ENCODE results near the gene FUT6.
"Not testable (repeated sequence)": the region's sequence is repeated elsewhere in the genome, so short reads cannot be mapped to it uniquely, and the experiment has no call there.

Gene FUT6

GRCh38 chr19:5850743-5851293 lies 11.3 kb upstream of the FUT6 start:
- TF ChIP-seq EZH2phosphoT487 (IDR thresholded peaks at IDR 0.05; ENCODE audit: low read length) (no peak), CTCF (IDR thresholded peaks at IDR 0.05; ENCODE audit: low read length) (no peak), EZH2 (optimal IDR thresholded peaks at IDR 0.05; ENCODE audit: low read depth, low read length) (no peak)
- Histone ChIP-seq H3K36me3 (replicated peaks; ENCODE audit: insufficient read depth, low read length) (no peaks in the 10 kb centered on the region), H2AFZ (ENCODE audit: low read length) (no peak overlapping the region), H3K27ac (ENCODE audit: low read length) (no peak overlapping the region), H3K9ac (ENCODE audit: low read length) (no peak overlapping the region), H3K4me3 (ENCODE audit: low read length) (no peak overlapping the region), H3K9me3 (replicated peaks; ENCODE audit: insufficient read depth, low read length) (no peaks in the 10 kb centered on the region), H3K9me2 (replicated peaks; ENCODE audit: insufficient read depth, low read length) (no peaks in the 10 kb centered on the region), H3K4me2 (ENCODE audit: low read depth, low read length) (no peak overlapping the region), H3K79me2 (ENCODE audit: low read length) (no peaks in the 10 kb centered on the region), H3K4me1 (ENCODE audit: low read length) (no peaks in the 10 kb centered on the region), H3K27me3 (replicated peaks; ENCODE audit: insufficient read depth, low read length) (peaks cover 94% of the 10 kb centered on the region), H4K20me1 (ENCODE audit: insufficient read depth, low read length) (no peaks in the 10 kb centered on the region), H3F3A (ENCODE audit: insufficient read depth, low read length) (no peaks in the 10 kb centered on the region)
- DNase-seq: no peak

- Histone ChIP-seq H3K9me3 (replicated peaks; ENCODE audit: insufficient read depth, low read length) (no peaks in the 10 kb centered on the region), H3K79me2 (ENCODE audit: low read length) (no peaks in the 10 kb centered on the region), H3K4me2 (ENCODE audit: low read depth, low read length) (no peak overlapping the region), H4K20me1 (ENCODE audit: insufficient read depth, low read length) (no peaks in the 10 kb centered on the region), H3K4me1 (ENCODE audit: low read length) (no peaks in the 10 kb centered on the region), H3K27ac (ENCODE audit: low read length) (no peak overlapping the region), H2AFZ (ENCODE audit: low read length) (no peak overlapping the region), H3K4me3 (ENCODE audit: low read length) (no peak overlapping the region), H3F3A (ENCODE audit: insufficient read depth, low read length) (no peaks in the 10 kb centered on the region), H3K9me2 (replicated peaks; ENCODE audit: insufficient read depth, low read length) (no peaks in the 10 kb centered on the region), H3K27me3 (replicated peaks; ENCODE audit: insufficient read depth, low read length) (peaks cover 93% of the 10 kb centered on the region), H3K36me3 (replicated peaks; ENCODE audit: insufficient read depth, low read length) (no peaks in the 10 kb centered on the region), H3K9ac (ENCODE audit: low read length) (no peak overlapping the region)
- DNase-seq: no peak
- TF ChIP-seq CTCF (IDR thresholded peaks at IDR 0.05; ENCODE audit: low read length) (no peak), EZH2phosphoT487 (IDR thresholded peaks at IDR 0.05; ENCODE audit: low read length) (no peak), EZH2 (optimal IDR thresholded peaks at IDR 0.05; ENCODE audit: low read depth, low read length) (no peak)
Measured at GRCh38 chr19:5850189-5850588, 10.7 kb upstream of the FUT6 start.

DNA sequence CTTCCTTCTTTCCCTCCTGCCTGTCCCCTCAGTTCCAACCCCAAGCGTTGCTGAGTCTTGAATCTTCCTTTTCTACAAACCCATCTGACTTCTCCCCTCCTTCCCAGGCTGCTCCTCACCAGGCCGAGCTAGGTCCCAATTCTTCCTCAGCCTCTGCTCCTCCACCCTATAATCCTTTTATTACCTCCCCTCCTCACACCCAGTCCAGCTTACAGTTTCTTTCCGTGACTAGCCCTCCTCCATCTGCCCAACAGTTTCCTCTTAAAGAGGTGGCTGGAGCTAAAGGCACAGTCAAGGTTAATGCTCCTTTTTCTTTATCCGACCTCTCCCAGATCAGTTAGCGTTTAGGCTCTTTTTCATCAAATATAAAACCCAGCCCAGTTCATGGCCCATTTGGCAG lies 9.1 kb upstream of the FUT6 start:
- not testable (repeated sequence) for H3K4me2 ChIP-seq (ENCODE audit: low read depth, low read length); H3K4me1 ChIP-seq (ENCODE audit: low read length); H3K4me3 ChIP-seq (ENCODE audit: low read length); H3K36me3 ChIP-seq (replicated peaks; ENCODE audit: insufficient read depth, low read length); DNase-seq; H3K9ac ChIP-seq (ENCODE audit: low read length); H3K27ac ChIP-seq (ENCODE audit: low read length); H3F3A ChIP-seq (ENCODE audit: insufficient read depth, low read length); H3K9me3 ChIP-seq (replicated peaks; ENCODE audit: insufficient read depth, low read length); H2AFZ ChIP-seq (ENCODE audit: low read length); H3K9me2 ChIP-seq (replicated peaks; ENCODE audit: insufficient read depth, low read length); H4K20me1 ChIP-seq (ENCODE audit: insufficient read depth, low read length); H3K79me2 ChIP-seq (ENCODE audit: low read length)
- peaks cover 90% of the 10 kb centered on the region for H3K27me3 ChIP-seq (replicated peaks; ENCODE audit: insufficient read depth, low read length)

DNA sequence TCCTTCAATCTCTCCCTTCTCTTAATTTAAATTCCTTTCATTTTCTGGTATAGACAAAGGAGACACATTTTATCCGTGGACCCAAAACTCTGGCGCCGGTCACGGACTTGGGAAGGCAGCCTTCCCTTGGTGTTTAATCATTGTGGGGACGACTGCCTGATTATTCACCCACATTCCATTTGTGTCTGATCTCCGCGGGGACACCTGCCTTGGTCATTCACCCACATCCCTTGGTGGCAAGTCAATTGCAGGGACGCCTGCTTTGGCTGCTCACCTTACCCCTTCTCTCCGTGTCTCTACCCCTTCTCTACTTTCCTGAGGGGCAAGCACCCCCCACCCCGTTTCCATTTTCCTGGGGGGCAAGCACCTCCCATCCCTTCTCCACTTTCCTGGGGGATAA lies 8.3 kb upstream of the FUT6 start:
- H2AFZ ChIP-seq (ENCODE audit: low read length); H3K27ac ChIP-seq (ENCODE audit: low read length); H3K36me3 ChIP-seq (replicated peaks; ENCODE audit: insufficient read depth, low read length); H3K4me2 ChIP-seq (ENCODE audit: low read depth, low read length); H3K9ac ChIP-seq (ENCODE audit: low read length); H3K4me3 ChIP-seq (ENCODE audit: low read length); H3K79me2 ChIP-seq (ENCODE audit: low read length); DNase-seq; H3K9me3 ChIP-seq (replicated peaks; ENCODE audit: insufficient read depth, low read length); H3K4me1 ChIP-seq (ENCODE audit: low read length); H4K20me1 ChIP-seq (ENCODE audit: insufficient read depth, low read length); H3K9me2 ChIP-seq (replicated peaks; ENCODE audit: insufficient read depth, low read length); H3F3A ChIP-seq (ENCODE audit: insufficient read depth, low read length): not testable (repeated sequence)
- peaks cover 92% of the 10 kb centered on the region for H3K27me3 ChIP-seq (replicated peaks; ENCODE audit: insufficient read depth, low read length)

All from MM.1S (cell line).